ENCODE data around the gene TRPV3.
"Not testable (repeated sequence)": the region's sequence is repeated elsewhere in the genome, so short reads cannot be mapped to it uniquely, and the experiment has no call there.

TRPV3 gene

DNA sequence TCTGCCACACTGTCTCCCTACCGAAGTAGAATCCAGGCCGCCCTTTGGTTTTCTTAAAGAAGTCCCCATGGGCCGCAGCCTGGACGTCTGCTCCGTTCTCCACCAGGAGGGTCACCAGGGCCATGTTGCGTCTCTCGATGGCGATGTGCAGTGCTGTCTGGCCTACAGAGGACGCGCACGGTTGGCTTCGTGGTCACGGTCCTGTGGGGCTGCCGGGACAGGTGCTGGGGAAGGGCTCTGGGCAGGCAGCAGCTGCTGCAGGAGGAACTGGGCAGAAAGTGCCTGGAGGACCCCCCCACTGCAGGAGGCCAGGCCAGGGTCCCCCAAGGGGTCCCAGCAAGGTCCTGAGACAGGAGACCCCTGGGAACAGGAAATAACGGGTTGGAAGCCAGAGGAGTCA, 32.6 kb upstream of the TRPV3 start:
- TF ChIP-seq, protein P1, sequence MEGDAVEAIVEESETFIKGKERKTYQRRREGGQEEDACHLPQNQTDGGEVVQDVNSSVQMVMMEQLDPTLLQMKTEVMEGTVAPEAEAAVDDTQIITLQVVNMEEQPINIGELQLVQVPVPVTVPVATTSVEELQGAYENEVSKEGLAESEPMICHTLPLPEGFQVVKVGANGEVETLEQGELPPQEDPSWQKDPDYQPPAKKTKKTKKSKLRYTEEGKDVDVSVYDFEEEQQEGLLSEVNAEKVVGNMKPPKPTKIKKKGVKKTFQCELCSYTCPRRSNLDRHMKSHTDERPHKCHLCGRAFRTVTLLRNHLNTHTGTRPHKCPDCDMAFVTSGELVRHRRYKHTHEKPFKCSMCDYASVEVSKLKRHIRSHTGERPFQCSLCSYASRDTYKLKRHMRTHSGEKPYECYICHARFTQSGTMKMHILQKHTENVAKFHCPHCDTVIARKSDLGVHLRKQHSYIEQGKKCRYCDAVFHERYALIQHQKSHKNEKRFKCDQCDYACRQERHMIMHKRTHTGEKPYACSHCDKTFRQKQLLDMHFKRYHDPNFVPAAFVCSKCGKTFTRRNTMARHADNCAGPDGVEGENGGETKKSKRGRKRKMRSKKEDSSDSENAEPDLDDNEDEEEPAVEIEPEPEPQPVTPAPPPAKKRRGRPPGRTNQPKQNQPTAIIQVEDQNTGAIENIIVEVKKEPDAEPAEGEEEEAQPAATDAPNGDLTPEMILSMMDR (IDR thresholded peaks at IDR 0.05; ENCODE audit: borderline replicate concordance, insufficient read depth, low read depth, low read length) = no peak
- H3K4me3 ChIP-seq (ENCODE audit: low read depth, low read length) = no peak overlapping the region

DNA sequence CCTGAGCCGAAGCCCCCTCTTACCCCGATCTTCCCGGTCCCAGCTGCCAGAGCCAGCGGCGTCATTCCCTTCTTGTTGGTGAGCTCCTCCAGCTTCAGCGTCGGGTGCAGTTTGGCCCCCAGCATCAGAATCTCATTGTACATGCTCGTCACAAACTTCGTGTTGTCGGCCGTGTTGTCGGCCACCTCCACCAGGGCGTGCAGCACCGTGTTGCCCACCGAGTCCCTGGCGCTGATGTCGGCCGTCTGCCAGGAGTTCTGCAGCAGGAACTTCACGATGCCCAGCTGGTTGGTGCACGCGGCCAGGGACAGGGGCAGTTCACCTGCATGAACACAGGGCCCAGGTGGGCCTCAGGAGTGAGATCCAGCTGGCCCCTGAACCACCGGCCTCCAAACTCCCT, 32.2 kb upstream of the TRPV3 start:
- H3K4me3 ChIP-seq (ENCODE audit: low read depth, low read length) = no peak overlapping the region
- TF ChIP-seq, protein P1 (IDR thresholded peaks at IDR 0.05; ENCODE audit: borderline replicate concordance, insufficient read depth, low read depth, low read length) = no peak

DNA sequence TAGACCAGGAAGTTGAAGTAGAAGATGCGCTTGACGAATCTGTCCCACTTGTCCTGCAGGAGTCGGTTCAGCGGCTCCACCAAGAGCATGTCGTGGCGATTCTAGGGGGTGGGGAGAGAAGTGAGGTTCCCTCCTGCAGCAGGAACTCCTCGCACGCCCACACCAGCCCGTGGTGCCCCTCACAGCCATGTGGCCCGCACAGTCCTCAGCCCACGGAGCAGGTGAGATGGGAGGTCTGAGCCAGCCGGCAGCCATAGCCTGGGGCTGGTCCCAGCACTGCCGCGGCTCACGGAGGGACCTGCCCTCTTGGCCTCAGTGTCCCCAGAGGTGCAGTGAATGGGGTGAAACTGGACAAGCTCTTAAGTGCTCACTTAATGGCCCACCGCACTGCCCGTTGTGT, 28.2 kb upstream of the TRPV3 start:
- H3K4me3 ChIP-seq (ENCODE audit: low read depth, low read length) = no peak overlapping the region
- TF ChIP-seq, protein P1 (IDR thresholded peaks at IDR 0.05; ENCODE audit: borderline replicate concordance, insufficient read depth, low read depth, low read length) = no peak

DNA sequence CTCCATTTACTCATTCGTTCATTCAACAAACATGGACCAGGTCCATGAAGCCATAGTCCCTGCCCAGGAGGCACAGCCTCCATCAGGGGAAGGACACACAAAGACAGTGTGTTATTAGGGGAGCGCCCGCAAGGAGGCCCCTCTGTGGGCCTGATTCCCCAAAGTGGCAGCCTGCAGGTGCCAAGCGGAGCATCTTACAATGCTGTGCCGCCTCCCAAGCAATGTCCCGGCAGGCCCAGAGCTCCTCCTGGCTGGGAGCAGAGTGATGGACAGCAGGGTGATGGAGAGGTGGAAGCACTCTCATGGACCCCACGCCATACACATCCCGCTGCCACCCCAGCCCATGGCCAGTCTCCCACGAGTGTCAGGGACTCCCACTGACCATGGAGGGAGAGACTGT, 25.8 kb upstream of the TRPV3 start:
- TF ChIP-seq, protein P1 (IDR thresholded peaks at IDR 0.05; ENCODE audit: borderline replicate concordance, insufficient read depth, low read depth, low read length) = no peak

DNA sequence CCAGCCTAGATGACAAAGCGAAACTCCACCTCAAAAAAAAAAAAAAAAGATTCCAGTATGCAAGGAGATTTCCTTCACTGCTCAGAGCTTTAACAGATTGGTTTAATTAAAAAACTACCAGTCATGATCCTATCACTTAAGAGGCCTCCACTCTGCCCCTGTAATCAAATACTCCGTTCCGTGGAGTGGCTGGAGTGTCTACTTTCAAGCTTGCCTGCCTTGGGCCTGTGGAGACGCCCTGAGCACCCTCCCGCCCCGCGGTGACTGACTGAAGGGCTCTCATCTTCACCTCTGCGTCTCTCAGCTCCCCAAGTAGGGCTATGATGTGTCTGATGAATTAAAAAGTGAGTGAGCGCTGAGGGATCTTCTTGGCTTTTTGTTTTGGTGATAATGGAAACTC, 25.3 kb upstream of the TRPV3 start:
- no peak overlapping the region for H3K4me3 ChIP-seq (ENCODE audit: low read depth, low read length)
- TF ChIP-seq, protein P1 (IDR thresholded peaks at IDR 0.05; ENCODE audit: borderline replicate concordance, insufficient read depth, low read depth, low read length) = no peak

More for the DNA sequence above, 25.8 kb upstream of the TRPV3 start:
- H3K4me3 ChIP-seq (ENCODE audit: low read depth, low read length) = no peak overlapping the region

DNA sequence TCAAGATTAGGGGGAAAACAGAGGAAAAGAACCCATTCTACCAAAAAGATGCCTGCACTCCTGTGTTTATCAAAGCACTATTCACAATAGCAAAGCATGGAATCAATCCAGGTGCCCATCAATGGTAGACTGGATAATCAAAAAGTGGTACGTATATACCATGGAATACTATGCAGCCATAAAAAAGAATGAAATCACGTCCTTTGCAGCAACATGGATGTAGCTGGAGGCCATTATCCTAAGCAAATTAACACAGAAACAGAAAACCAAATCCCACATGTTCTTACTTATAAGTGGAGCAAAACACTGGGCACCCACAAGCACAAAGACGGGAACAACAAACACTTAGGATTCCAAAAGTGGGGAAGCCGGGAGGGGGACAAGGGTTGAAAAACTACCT, 21.1 kb upstream of the TRPV3 start:
- H3K4me3 ChIP-seq (ENCODE audit: low read depth, low read length) = not testable (repeated sequence)

DNA sequence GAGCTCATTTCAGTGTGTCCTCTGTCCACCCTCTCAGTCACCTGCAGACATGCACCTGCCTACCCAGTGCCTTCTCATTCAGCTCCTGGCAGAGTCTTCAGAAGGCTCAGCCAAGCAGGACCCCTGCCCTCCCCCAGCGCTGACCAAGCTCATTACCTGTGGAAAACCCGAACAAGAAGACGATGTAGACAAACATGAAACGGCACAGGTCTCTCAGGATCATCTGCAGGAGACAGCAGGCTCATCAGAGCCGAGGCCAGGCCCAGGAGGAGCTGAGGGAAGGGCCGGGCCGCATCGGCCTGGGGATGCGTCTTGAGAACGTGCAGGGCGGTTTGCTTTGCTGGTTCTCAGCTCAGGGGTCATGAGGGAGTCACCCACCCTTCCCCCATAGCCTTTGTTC, 19.4 kb upstream of the TRPV3 start:
- no peak overlapping the region for H3K4me3 ChIP-seq (ENCODE audit: low read depth, low read length)
- TF ChIP-seq, protein P1 (IDR thresholded peaks at IDR 0.05; ENCODE audit: borderline replicate concordance, insufficient read depth, low read depth, low read length) = no peak

DNA sequence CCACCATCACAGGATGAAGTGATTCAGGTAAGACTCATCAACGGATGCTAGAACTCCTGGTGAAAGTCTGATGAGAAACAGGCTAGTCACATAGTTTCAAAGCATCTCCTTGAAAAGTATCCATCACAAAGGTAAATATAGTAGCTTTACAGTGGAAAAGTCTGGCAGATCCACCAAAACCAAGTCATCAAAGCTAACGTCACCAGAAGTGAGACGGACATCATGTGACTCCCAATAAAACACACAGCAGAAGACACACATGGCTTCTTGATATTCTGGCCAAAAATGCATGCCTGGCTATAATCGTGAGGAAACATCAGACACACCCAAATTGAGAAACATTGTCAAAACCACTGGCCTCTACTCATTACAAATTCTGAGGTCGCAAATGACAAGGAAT, 17.9 kb upstream of the TRPV3 start:
- TF ChIP-seq, protein P1 (IDR thresholded peaks at IDR 0.05; ENCODE audit: borderline replicate concordance, insufficient read depth, low read depth, low read length) = no peak
- H3K4me3 ChIP-seq (ENCODE audit: low read depth, low read length) = no peak overlapping the region

All from GM12875 (cell line).